KMS-11 (cell line): ENCODE results near the gene PKIB.

Source experiments
- H2AFZ ChIP-seq: fragments of 200-600 bp; sonication (generic); 2 replicates; pipeline ENCODE4 v1.6.1; 2016; ENCODE audit warnings: antibody characterized with exemption, mixed run types, low read depth
- H3K27ac ChIP-seq: fragments of 200-600 bp; sonication (generic); 2 replicates; pipeline ENCODE4 v1.6.1; 2016; ENCODE audit warnings: mild to moderate bottlenecking, mixed run types
- H3K27me3 ChIP-seq: fragments of 200-600 bp; sonication (generic); 2 replicates; pipeline ENCODE4 v1.6.1; 2017; ENCODE audit warnings: mild to moderate bottlenecking, low read depth, mixed run types, moderate library complexity; ENCODE audit not compliant: insufficient read depth
- H3K36me3 ChIP-seq: fragments of 200-600 bp; sonication (generic); 2 replicates; pipeline ENCODE4 v1.6.1; 2017; ENCODE audit warnings: mild to moderate bottlenecking, mixed run types; ENCODE audit not compliant: insufficient read depth
- H3K4me1 ChIP-seq: fragments of 200-600 bp; sonication (generic); 2 replicates; pipeline ENCODE4 v1.6.1; 2016; ENCODE audit warnings: mild to moderate bottlenecking, low read depth, mixed run types; ENCODE audit not compliant: poor library complexity, severe bottlenecking
- H3K4me2 ChIP-seq: fragments of 200-600 bp; sonication (generic); 2 replicates; pipeline ENCODE4 v1.7.0; 2016; ENCODE audit warnings: mild to moderate bottlenecking, mixed run types
- H3K4me3 ChIP-seq: fragments of 200-600 bp; sonication (generic); IDR thresholded peaks from 2 replicates; pipeline ENCODE4 v1.6.1; 2017; ENCODE audit warnings: low read depth, low read length, mixed read lengths; ENCODE audit not compliant: insufficient read depth
- H3K79me2 ChIP-seq: fragments of 200-600 bp; sonication (generic); 2 replicates; pipeline ENCODE4 v1.6.1; 2016; ENCODE audit warnings: low read depth, mixed run types; ENCODE audit not compliant: insufficient read depth
- H3K9ac ChIP-seq: fragments of 200-600 bp; sonication (generic); 2 replicates; pipeline ENCODE4 v1.6.1; 2016; ENCODE audit warnings: mild to moderate bottlenecking, mixed run types
- H4K20me1 ChIP-seq: fragments of 200-600 bp; sonication (generic); 2 replicates; pipeline ENCODE4 v1.6.1; 2016; ENCODE audit warnings: mild to moderate bottlenecking, mixed run types; ENCODE audit not compliant: insufficient read depth
- CTCF ChIP-seq: fragments of 200-600 bp; sonication (generic); conservative IDR thresholded peaks from 2 replicates; pipeline ENCODE4 v1.6.1; 2017; ENCODE audit warnings: low read depth, mild to moderate bottlenecking, antibody characterized with exemption, low read length, moderate library complexity, mixed read lengths

The PKIB gene

GRCh38 chr6:122692807-122693580 lies 82.8 kb downstream of the PKIB start:
- no peaks in the 10 kb centered on the region for H3K79me2 ChIP-seq
- H2AFZ ChIP-seq, result no peak overlapping the region
- H3K4me2 ChIP-seq, result no peak overlapping the region
- TF ChIP-seq CTCF, result no peak
- no peaks in the 10 kb centered on the region for H3K36me3 ChIP-seq
- H4K20me1 ChIP-seq, result no peaks in the 10 kb centered on the region
- H3K9ac ChIP-seq, result no peak overlapping the region
- H3K4me3 ChIP-seq, result no peak overlapping the region
- H3K27ac ChIP-seq, result no peak overlapping the region
- H3K4me1 ChIP-seq, result no peaks in the 10 kb centered on the region
- H3K27me3 ChIP-seq, result no peaks in the 10 kb centered on the region

GRCh38 chr6:122694075-122694474 lies 83.9 kb downstream of the PKIB start:
- Histone ChIP-seq H3K27ac (no peak overlapping the region), H3K4me2 (no peak overlapping the region), H3K27me3 (no peaks in the 10 kb centered on the region), H3K79me2 (no peaks in the 10 kb centered on the region), H3K36me3 (no peaks in the 10 kb centered on the region), H4K20me1 (no peaks in the 10 kb centered on the region), H2AFZ (no peak overlapping the region), H3K4me3 (no peak overlapping the region), H3K9ac (no peak overlapping the region), H3K4me1 (no peaks in the 10 kb centered on the region)
- no peak for TF ChIP-seq CTCF

- no peak overlapping the region for H3K27ac ChIP-seq
Observed at GRCh38 chr6:122694602-122695001, 84.4 kb downstream of the PKIB start.

GRCh38 chr6:122695188-122695587 lies 85.0 kb downstream of the PKIB start:
- Histone ChIP-seq H3K4me1 (no peaks in the 10 kb centered on the region), H3K27me3 (no peaks in the 10 kb centered on the region), H3K9ac (no peak overlapping the region), H2AFZ (no peak overlapping the region), H3K79me2 (no peaks in the 10 kb centered on the region), H3K4me2 (no peak overlapping the region), H3K27ac (no peak overlapping the region), H3K36me3 (no peaks in the 10 kb centered on the region), H4K20me1 (no peaks in the 10 kb centered on the region), H3K4me3 (no peak overlapping the region)
- TF ChIP-seq CTCF, result no peak

More at GRCh38 chr6:122694602-122695001, 84.4 kb downstream of the PKIB start:
- no peak for TF ChIP-seq CTCF
- no peaks in the 10 kb centered on the region for H3K4me1 ChIP-seq
- no peaks in the 10 kb centered on the region for H3K27me3 ChIP-seq
- H3K79me2 ChIP-seq, result no peaks in the 10 kb centered on the region
- H3K4me3 ChIP-seq, result no peak overlapping the region
- no peak overlapping the region for H2AFZ ChIP-seq
- H3K4me2 ChIP-seq, result no peak overlapping the region
- H3K9ac ChIP-seq, result no peak overlapping the region
- no peaks in the 10 kb centered on the region for H3K36me3 ChIP-seq
- H4K20me1 ChIP-seq, result no peaks in the 10 kb centered on the region
